IMR-90 (cell line): ENCODE measurements around the gene XPC. TPM values are rescaled to one million over a fixed set of nuclear protein-coding genes. Genes with fewer than 3 reads are reported as not detected.

ENCODE experiments used
- BHLHE40 ChIP-seq: fragments of 150-350 bp; IDR thresholded peaks from 2 replicates; pipeline ENCODE4 v1.6.1; 2016; ENCODE audit warnings: mild to moderate bottlenecking, low read depth, low read length
- CEBPB ChIP-seq: IDR thresholded peaks from 2 replicates; pipeline ENCODE4 v1.6.1; 2012; ENCODE audit warnings: low read depth, low read length, improper control_type of control experiment
- CHD1 ChIP-seq: IDR thresholded peaks from 2 replicates; pipeline ENCODE4 v1.6.1; 2012; ENCODE audit warnings: low read depth, low read length, improper control_type of control experiment
- CTCF ChIP-seq: conservative IDR thresholded peaks from 2 replicates; pipeline ENCODE4 v1.5.1; 2012; ENCODE audit warnings: mild to moderate bottlenecking, low read depth, low read length, improper control_type of control experiment
- NFE2L2 ChIP-seq: fragments of 150-350 bp; IDR thresholded peaks from 2 replicates; pipeline ENCODE4 v1.6.1; 2016; ENCODE audit warnings: low read depth, mild to moderate bottlenecking, low read length
- POLR2A ChIP-seq: IDR thresholded peaks from 2 replicates; pipeline ENCODE4 v1.6.1; 2012; ENCODE audit warnings: mild to moderate bottlenecking, low read depth, low read length
- RFX5 ChIP-seq: IDR thresholded peaks from 2 replicates; pipeline ENCODE4 v1.8.0; 2012; ENCODE audit warnings: low read depth, mild to moderate bottlenecking, low read length, moderate library complexity
- SMC3 ChIP-seq: fragments of 150-350 bp; IDR thresholded peaks from 2 replicates; pipeline ENCODE4 v1.6.1; 2016; ENCODE audit warnings: low read depth, mild to moderate bottlenecking, antibody characterized with exemption, low read length, moderate library complexity
- polyA plus RNA-seq, 3 experiments: library from polyadenylated mRNA; depleted of rRNA; stranded (reverse); fragments of >200 nt; gene quantifications; 2 replicates each; pipeline ENCODE4 v1.2.3, GENCODE V29; 2012; ENCODE audit warnings: low replicate concordance in 1 of 3
- total RNA-seq: library from RNA; depleted of rRNA; stranded (reverse); fragments of >200 nt; gene quantifications from 2 replicates; pipeline ENCODE4 v1.2.3, GENCODE V29; 2012

XPC gene
- total and polyA plus RNA-seq, 2 of the 4 experiments (the other 2 are of a cell fraction), result 30.9 to 48.8 TPM

GRCh38 chr3:14124615-14125192 lies 53.7 kb downstream of the XPC start, which contains the start of the genes CHCHD4 and TMEM43 (continued):
- no peak for TF ChIP-seq CTCF
- TF ChIP-seq BHLHE40, result no peak
- TF ChIP-seq NFE2L2, result no peak
- peak; percentile 93 for TF ChIP-seq POLR2A
- TF ChIP-seq CHD1, result no peak
- no peak for TF ChIP-seq SMC3
- TF ChIP-seq CEBPB, result no peak
- TF ChIP-seq RFX5, result no peak
